HEK293 (cell line): ENCODE results near the gene LAMA5.

Experiments used
- CTCF ChIA-PET: fragments of 350-600 bp; formaldehyde crosslinking; extraction: SDS; loops from one replicate; lab custom pipeline; 2021; ENCODE audit warnings: antibody characterized with exemption; lab: Yijun Ruan, JAX
- POLR2A ChIA-PET: fragments of 300-600 bp; formaldehyde crosslinking; extraction: SDS; loops from one replicate; lab custom pipeline; 2020; ENCODE audit warnings: antibody characterized with exemption, inconsistent platforms; lab: Yijun Ruan, JAX
- H3K27ac ChIP-seq: fragments of 200-500 bp; sonication (Bioruptor generic); 2 replicates; pipeline ENCODE4 v1.5.1; 2014; ENCODE audit warnings: low read depth, low read length, control low read depth, inconsistent platforms; ENCODE audit errors: extremely low read depth
- H3K36me3 ChIP-seq, 2 experiments: fragments of 200-500 bp in 1 of 2; sonication (Bioruptor generic) in 1 of 2; 1 replicate in 1 of 2; 2 replicates in 1 of 2; pipeline ENCODE4 v1.5.1; 2014 to 2017; ENCODE audit warnings: inconsistent platforms in 2 of 2, low read length in 2 of 2; ENCODE audit not compliant: control insufficient read depth in 2 of 2, insufficient read depth in 1 of 2
- H3K4me1 ChIP-seq: fragments of 200-500 bp; sonication (Bioruptor generic); 2 replicates; pipeline ENCODE4 v1.5.1; 2014; ENCODE audit warnings: mild to moderate bottlenecking, low read length, inconsistent platforms; ENCODE audit not compliant: control insufficient read depth, insufficient read depth
- H3K4me3 ChIP-seq: 2 replicates; pipeline ENCODE4 v1.5.1; 2011; ENCODE audit warnings: low read depth, mild to moderate bottlenecking, control low read depth, low read length, moderate library complexity
- H3K9me3 ChIP-seq: fragments of 200-500 bp; sonication (Bioruptor generic); 2 replicates; pipeline ENCODE4 v1.5.1; 2014; ENCODE audit warnings: low read depth, low read length, inconsistent platforms; ENCODE audit not compliant: control insufficient read depth, insufficient read depth
- EGR2 ChIP-seq: fragments of 450-650 bp; formaldehyde crosslinking; IDR thresholded peaks from 2 replicates; pipeline ENCODE4 v1.5.1; 2016; ENCODE audit warnings: low read depth, missing biosample characterization, missing genetic modification characterization
- GLIS1 ChIP-seq: fragments of 450-650 bp; formaldehyde crosslinking; IDR thresholded peaks from 2 replicates; pipeline ENCODE4 v1.5.1; 2016; ENCODE audit warnings: missing biosample characterization, missing genetic modification characterization
- OSR2 ChIP-seq: fragments of 450-650 bp; formaldehyde crosslinking; IDR thresholded peaks from 2 replicates; pipeline ENCODE4 v1.5.1; 2016; ENCODE audit warnings: missing biosample characterization, missing genetic modification characterization
- PRDM4 ChIP-seq: fragments of 450-650 bp; formaldehyde crosslinking; IDR thresholded peaks from 2 replicates; pipeline ENCODE4 v1.5.1; 2017; ENCODE audit warnings: missing biosample characterization, missing genetic modification characterization
- PRDM6 ChIP-seq: fragments of 450-650 bp; formaldehyde crosslinking; IDR thresholded peaks from 2 replicates; pipeline ENCODE4 v1.5.1; 2017; ENCODE audit warnings: missing biosample characterization, missing genetic modification characterization
- RBAK ChIP-seq: fragments of 450-650 bp; formaldehyde crosslinking; IDR thresholded peaks from 2 replicates; pipeline ENCODE4 v1.5.1; 2016; ENCODE audit warnings: missing biosample characterization, missing genetic modification characterization
- REST ChIP-seq: fragments of 450-650 bp; formaldehyde crosslinking; IDR thresholded peaks from 2 replicates; pipeline ENCODE4 v1.5.1; 2016; ENCODE audit warnings: missing biosample characterization, missing genetic modification characterization
- WT1 ChIP-seq: fragments of 450-650 bp; formaldehyde crosslinking; IDR thresholded peaks from 2 replicates; pipeline ENCODE4 v1.5.1; 2016; ENCODE audit warnings: missing biosample characterization, missing genetic modification characterization
- ZBTB21 ChIP-seq: fragments of 450-650 bp; formaldehyde crosslinking; IDR thresholded peaks from 2 replicates; pipeline ENCODE4 v1.5.1; 2017; ENCODE audit warnings: missing biosample characterization, missing genetic modification characterization
- ZBTB44 ChIP-seq: fragments of 450-650 bp; IDR thresholded peaks from 2 replicates; pipeline ENCODE4 v1.5.1; 2018; ENCODE audit warnings: missing biosample characterization, mild to moderate bottlenecking, missing genetic modification characterization
- ZFP41 ChIP-seq: fragments of 450-650 bp; formaldehyde crosslinking; IDR thresholded peaks from 2 replicates; pipeline ENCODE4 v1.5.1; 2016; ENCODE audit warnings: missing biosample characterization, missing genetic modification characterization, borderline replicate concordance
- ZIC2 ChIP-seq: fragments of 450-650 bp; formaldehyde crosslinking; IDR thresholded peaks from 2 replicates; pipeline ENCODE4 v1.5.1; 2016; ENCODE audit warnings: missing biosample characterization, missing genetic modification characterization
- ZNF174 ChIP-seq: fragments of 450-650 bp; formaldehyde crosslinking; IDR thresholded peaks from 2 replicates; pipeline ENCODE4 v1.5.0; 2017; ENCODE audit warnings: missing biosample characterization, mild to moderate bottlenecking, missing genetic modification characterization
- ZNF18 ChIP-seq: fragments of 450-650 bp; formaldehyde crosslinking; IDR thresholded peaks from 2 replicates; pipeline ENCODE4 v1.5.1; 2016; ENCODE audit warnings: missing biosample characterization, missing genetic modification characterization
- ZNF221 ChIP-seq: fragments of 450-650 bp; formaldehyde crosslinking; IDR thresholded peaks from 2 replicates; pipeline ENCODE4 v1.5.1; 2017; ENCODE audit warnings: missing biosample characterization, missing genetic modification characterization, borderline replicate concordance
- ZNF449 ChIP-seq: fragments of 450-650 bp; formaldehyde crosslinking; IDR thresholded peaks from 2 replicates; pipeline ENCODE4 v1.5.1; 2017; ENCODE audit warnings: missing biosample characterization, mild to moderate bottlenecking, missing genetic modification characterization, moderate library complexity
- ZNF548 ChIP-seq: fragments of 450-650 bp; formaldehyde crosslinking; IDR thresholded peaks from 2 replicates; pipeline ENCODE4 v1.5.1; 2016; ENCODE audit warnings: missing biosample characterization, missing genetic modification characterization
- ZNF580 ChIP-seq: fragments of 450-650 bp; formaldehyde crosslinking; IDR thresholded peaks from 2 replicates; pipeline ENCODE4 v1.5.1; 2016; ENCODE audit warnings: missing biosample characterization, missing genetic modification characterization
- ZNF596 ChIP-seq: fragments of 450-650 bp; IDR thresholded peaks from 2 replicates; pipeline ENCODE4 v1.5.0; 2018; ENCODE audit warnings: missing biosample characterization, mild to moderate bottlenecking, missing genetic modification characterization, moderate library complexity
- ZNF623 ChIP-seq: fragments of 450-650 bp; formaldehyde crosslinking; IDR thresholded peaks from 2 replicates; pipeline ENCODE4 v1.5.1; 2016; ENCODE audit warnings: missing biosample characterization, missing genetic modification characterization
- ZNF654 ChIP-seq: fragments of 450-650 bp; formaldehyde crosslinking; IDR thresholded peaks from 2 replicates; pipeline ENCODE4 v1.5.1; 2016; ENCODE audit warnings: low read depth, missing biosample characterization, missing genetic modification characterization
- ZNF658 ChIP-seq: fragments of 450-650 bp; formaldehyde crosslinking; IDR thresholded peaks from 2 replicates; pipeline ENCODE4; 2016; ENCODE audit warnings: missing biosample characterization, missing genetic modification characterization
- ZNF670 ChIP-seq: fragments of 450-650 bp; formaldehyde crosslinking; IDR thresholded peaks from 2 replicates; pipeline ENCODE4 v1.5.1; 2016; ENCODE audit warnings: missing biosample characterization, missing genetic modification characterization, low read depth

The LAMA5 gene

GRCh38 chr20:62357187-62357667 lies 9.9 kb downstream of the LAMA5 start (continued):
- no peak for TF ChIP-seq ZNF623 (tag by site-specific recombination)
- no peak for TF ChIP-seq REST (tag by site-specific recombination)
- peak; percentile 29 for TF ChIP-seq GLIS1 (tag by site-specific recombination)
- TF ChIP-seq ZNF658 (tag by site-specific recombination): no peak
- TF ChIP-seq PRDM6 (tag by site-specific recombination): no peak
- TF ChIP-seq WT1 (tag by site-specific recombination): no peak
- no peak for TF ChIP-seq ZNF670 (tag by site-specific recombination)

GRCh38 chr20:62356589-62357186 lies 10.4 kb downstream of the LAMA5 start:
- peaks cover 2% of the 10 kb centered on the region; the same call in 1 of the 2 replicates for H3K4me1 ChIP-seq
- no peaks in the 10 kb centered on the region for H3K9me3 ChIP-seq
- H3K27ac ChIP-seq: no peak overlapping the region
- peaks cover 0 to 30% of the 10 kb centered on the region in 2 experiments; a peak in 1 of 3 replicates for H3K36me3 ChIP-seq
- ChIA-PET POLR2A (interaction anchor here (1.9 to 2.0 kb wide), 2 partner anchors 9 to 30 kb away, joined by 7 to 8 read pairs; partner anchors contain the start of gene RPS21), CTCF (interaction anchor here (1.9 kb wide), 1 partner anchor 8 kb away, joined by 6 read pairs; no protein-coding TSS in a partner anchor)
- no peak overlapping the region for H3K4me3 ChIP-seq
- TF ChIP-seq PRDM4 (tag by site-specific recombination): no peak
- TF ChIP-seq ZNF596 (tag by site-specific recombination): no peak
- no peak for TF ChIP-seq ZNF18 (tag by site-specific recombination)
- TF ChIP-seq ZFP41: no peak
- TF ChIP-seq ZNF548: no peak
- no peak for TF ChIP-seq ZNF670 (tag by site-specific recombination)
- no peak for TF ChIP-seq RBAK
- TF ChIP-seq ZBTB44 (tag by site-specific recombination): no peak
- peak; percentile 54 for TF ChIP-seq ZIC2
- TF ChIP-seq OSR2 (tag by site-specific recombination): no peak
- TF ChIP-seq ZNF174 (tag by site-specific recombination): no peak
- no peak for TF ChIP-seq EGR2 (tag by site-specific recombination)
- no peak for TF ChIP-seq ZBTB21 (tag by site-specific recombination)
- no peak for TF ChIP-seq ZNF654 (tag by site-specific recombination)
- TF ChIP-seq ZNF221 (tag by site-specific recombination): no peak
- no peak for TF ChIP-seq ZNF580
- no peak for TF ChIP-seq ZNF449
- TF ChIP-seq GLIS1 (tag by site-specific recombination): peak; percentile 87
